GM12892 (cell line): Measurements from ENCODE around the gene SLC35F1.

ENCODE experiments used
- POLR2A ChIP-seq: IDR thresholded peaks from 2 replicates; pipeline ENCODE4 v1.6.1; 2011; ENCODE audit warnings: low read depth, low read length, control low read depth
- POLR2AphosphoS5 ChIP-seq: IDR thresholded peaks from 2 replicates; pipeline ENCODE4 v1.6.1; 2011; ENCODE audit warnings: low read depth, low read length, control low read depth
- TAF1 ChIP-seq: IDR thresholded peaks from 2 replicates; pipeline ENCODE4 v1.6.1; 2011; ENCODE audit warnings: low read depth, mild to moderate bottlenecking, control low read depth, low read length, borderline replicate concordance

GRCh38 chr6:117933471-117933870, 26.4 kb downstream of the SLC35F1 start:
- no peak for TF ChIP-seq POLR2A
- no peak for TF ChIP-seq POLR2AphosphoS5
- no peak for TF ChIP-seq TAF1
